H1 (cell line): ENCODE results near the gene BCO2. TPM values are rescaled to one million over a fixed set of nuclear protein-coding genes. Genes with fewer than 3 reads are reported as not detected.

Experiments
- CTCF ChIA-PET: fragments of 300-600 bp; sonication (Branson Sonifier 250); formaldehyde crosslinking; loops from one replicate; lab custom pipeline; 2021; ENCODE audit not compliant: partially characterized antibody; lab: Charles Lee
- POLR2A ChIA-PET: fragments of 300-600 bp; sonication (Branson Sonifier 250); formaldehyde crosslinking; loops from one replicate; lab custom pipeline; 2021; ENCODE audit warnings: inconsistent platforms; ENCODE audit not compliant: partially characterized antibody; lab: Charles Lee
- DNase-seq, 2 experiments: peaks; one replicate each; pipeline versions ENCODE4 v3.0.0 to v3.0.0-alpha.2; 2010 to 2022; ENCODE audit warnings: low spot score in 2 of 2, low read depth in 1 of 2, mixed read lengths in 1 of 2
- FAIRE-seq: peaks from 2 replicates; lab custom pipeline; 2011; peaks lifted over from hg19 to GRCh38; lab: Jason Lieb, UNC
- H2AFZ ChIP-seq: 2 replicates; pipeline ENCODE4 v1.8.1; 2012; ENCODE audit warnings: low read length, inconsistent platforms
- H2AK5ac ChIP-seq: 2 replicates; pipeline ENCODE4 v1.6.1; 2013; ENCODE audit warnings: low read depth, low read length
- H2BK120ac ChIP-seq: replicated peaks from 2 replicates; pipeline ENCODE3; 2013; ENCODE audit warnings: low read depth, low read length, inconsistent platforms
- H2BK12ac ChIP-seq: 2 replicates; pipeline ENCODE4 v1.6.1; 2013; ENCODE audit warnings: low read depth, low read length
- H2BK15ac ChIP-seq: 2 replicates; pipeline ENCODE4 v1.6.1; 2013; ENCODE audit warnings: low read length
- H2BK20ac ChIP-seq: 2 replicates; pipeline ENCODE4 v1.6.1; 2013; ENCODE audit warnings: low read length
- H2BK5ac ChIP-seq: 2 replicates; pipeline ENCODE4 v1.6.1; 2013; ENCODE audit warnings: low read depth, low read length
- H3K14ac ChIP-seq: 2 replicates; pipeline ENCODE4 v1.6.1; 2013; ENCODE audit warnings: inconsistent platforms; ENCODE audit not compliant: insufficient read length
- H3K18ac ChIP-seq: 2 replicates; pipeline ENCODE4 v1.6.1; 2013; ENCODE audit warnings: low read length; ENCODE audit errors: extremely low read depth
- H3K23ac ChIP-seq: 2 replicates; pipeline ENCODE4 v1.6.1; 2013; ENCODE audit warnings: inconsistent platforms; ENCODE audit not compliant: insufficient read length
- H3K23me2 ChIP-seq: 2 replicates; pipeline ENCODE4 v1.6.1; 2013; ENCODE audit warnings: low read depth, low read length
- H3K27ac ChIP-seq: 2 replicates; pipeline ENCODE4 v1.6.1; 2011; ENCODE audit warnings: low read depth, low read length, inconsistent platforms
- H3K27me3 ChIP-seq, 4 experiments: replicated peaks in 1 of 4; 1 replicate in 1 of 4; 2 replicates in 3 of 4; pipeline versions ENCODE4 v1.6.1 to v1.8.1; 2011 to 2013; ENCODE audit warnings: low read length in 3 of 4, mild to moderate bottlenecking in 3 of 4, inconsistent platforms in 2 of 4, mixed read lengths in 2 of 4, moderate library complexity in 1 of 4; ENCODE audit not compliant: control insufficient read depth in 3 of 4, insufficient read depth in 3 of 4; ENCODE audit errors: extremely low read depth in 1 of 4
- H3K36me3 ChIP-seq, 4 experiments: 2 replicates each; pipeline versions ENCODE4 v1.6.1 to v1.8.1; 2011 to 2013; ENCODE audit warnings: mild to moderate bottlenecking in 4 of 4, low read length in 3 of 4, moderate library complexity in 2 of 4, control low read depth in 1 of 4, inconsistent platforms in 1 of 4; ENCODE audit not compliant: insufficient read depth in 4 of 4, control insufficient read depth in 2 of 4
- H3K4ac ChIP-seq: replicated peaks from 2 replicates; pipeline ENCODE3; 2013; ENCODE audit warnings: low read length, low read depth, mixed read lengths, inconsistent platforms; ENCODE audit not compliant: insufficient read length
- H3K4me1 ChIP-seq, 4 experiments: replicated peaks in 1 of 4; 1 replicate in 1 of 4; 2 replicates in 3 of 4; pipeline versions ENCODE4 v1.6.1 to v1.8.1; 2011 to 2013; ENCODE audit warnings: low read length in 3 of 4, inconsistent platforms in 2 of 4, mixed read lengths in 1 of 4; ENCODE audit not compliant: insufficient read depth in 4 of 4, control insufficient read depth in 3 of 4
- H3K4me2 ChIP-seq, 2 experiments: 2 replicates each; pipeline versions ENCODE4 v1.6.1 to v1.8.1; 2011 to 2013; ENCODE audit warnings: low read depth in 2 of 2, low read length in 2 of 2, control low read depth in 1 of 2, inconsistent platforms in 1 of 2, mild to moderate bottlenecking in 1 of 2; ENCODE audit not compliant: insufficient read depth in 1 of 2
- H3K4me3 ChIP-seq, 4 experiments: fragments of 200-600, 300-600 bp in 1 of 4; sonication (generic), shearing (Covaris generic), sonication (Bioruptor Twin) in 1 of 4; 2 replicates each; pipeline versions ENCODE4 v1.5.1 to v1.8.1; 2011 to 2016; ENCODE audit warnings: low read length in 4 of 4, low read depth in 3 of 4, control low read depth in 2 of 4, inconsistent platforms in 2 of 4, mild to moderate bottlenecking in 2 of 4, mixed read lengths in 1 of 4, moderate library complexity in 1 of 4; ENCODE audit not compliant: insufficient read depth in 2 of 4; ENCODE audit errors: extremely low read depth in 1 of 4
- H3K56ac ChIP-seq: replicated peaks from 2 replicates; pipeline ENCODE3; 2013; ENCODE audit warnings: low read depth, mild to moderate bottlenecking, mixed read lengths, low read length, inconsistent platforms; ENCODE audit not compliant: insufficient read length
- H3K79me1 ChIP-seq: 2 replicates; pipeline ENCODE4 v1.6.1; 2013; ENCODE audit warnings: low read depth, low read length, control low read depth
- H3K79me2 ChIP-seq, 2 experiments: 2 replicates each; pipeline versions ENCODE4 v1.6.1 to v1.8.1; 2012 to 2013; ENCODE audit warnings: low read length in 2 of 2, mild to moderate bottlenecking in 2 of 2, inconsistent platforms in 1 of 2; ENCODE audit not compliant: insufficient read depth in 2 of 2, control insufficient read depth in 1 of 2
- H3K9ac ChIP-seq, 4 experiments: replicated peaks in 1 of 4; 1 replicate in 1 of 4; 2 replicates in 3 of 4; pipeline versions ENCODE4 v1.6.1 to v1.8.1; 2011 to 2013; ENCODE audit warnings: low read depth in 3 of 4, low read length in 3 of 4, control low read depth in 2 of 4, mild to moderate bottlenecking in 2 of 4, moderate library complexity in 2 of 4, inconsistent platforms in 1 of 4; ENCODE audit errors: extremely low read depth in 1 of 4
- H3K9me3 ChIP-seq, 2 experiments: 2 replicates each; pipeline versions ENCODE4 v1.6.1 to v1.8.1; 2012 to 2013; ENCODE audit warnings: mild to moderate bottlenecking in 2 of 2, moderate library complexity in 2 of 2, control low read depth in 1 of 2, inconsistent platforms in 1 of 2, low read depth in 1 of 2, low read length in 1 of 2, mixed read lengths in 1 of 2; ENCODE audit not compliant: insufficient read depth in 2 of 2
- H4K20me1 ChIP-seq, 2 experiments: replicated peaks in 1 of 2; 2 replicates each; pipeline versions ENCODE3 to v1.8.1; 2011 to 2013; ENCODE audit warnings: inconsistent platforms in 2 of 2, low read length in 2 of 2, mild to moderate bottlenecking in 1 of 2; ENCODE audit not compliant: insufficient read depth in 2 of 2, control insufficient read depth in 1 of 2
- H4K5ac ChIP-seq: 2 replicates; pipeline ENCODE4 v1.6.1; 2013; ENCODE audit warnings: low read length, low read depth, mixed read lengths, inconsistent platforms; ENCODE audit not compliant: insufficient read length
- H4K8ac ChIP-seq: 2 replicates; pipeline ENCODE4 v1.8.0; 2013; ENCODE audit warnings: mild to moderate bottlenecking, moderate library complexity, low read length, inconsistent platforms; ENCODE audit not compliant: insufficient read depth; ENCODE audit errors: extremely low read depth
- H4K91ac ChIP-seq: replicated peaks from 2 replicates; pipeline ENCODE3; 2013; ENCODE audit warnings: low read length, mixed read lengths, inconsistent platforms; ENCODE audit not compliant: insufficient read length
- CBX8 ChIP-seq: fragments of 300-800, 300-1000 bp; sonication (generic); IDR thresholded peaks from 2 replicates; pipeline ENCODE4 v1.7.1; 2016; ENCODE audit warnings: low read depth, low read length, borderline replicate concordance
- CEBPB ChIP-seq: IDR thresholded peaks from 2 replicates; pipeline ENCODE4 v1.6.1; 2012; ENCODE audit warnings: low read depth, low read length
- EGR1 ChIP-seq: IDR thresholded peaks from 2 replicates; pipeline ENCODE4 v1.6.1; 2011; ENCODE audit warnings: low read depth, low read length, borderline replicate concordance
- EP300 ChIP-seq, 2 experiments: IDR thresholded peaks; 1 replicate in 1 of 2; 2 replicates in 1 of 2; pipeline ENCODE4 v1.6.1; 2011 to 2012; ENCODE audit warnings: low read depth in 2 of 2, low read length in 2 of 2, mild to moderate bottlenecking in 2 of 2, borderline replicate concordance in 1 of 2, inconsistent platforms in 1 of 2, moderate library complexity in 1 of 2
- GTF2F1 ChIP-seq: IDR thresholded peaks from 2 replicates; pipeline ENCODE4 v1.6.1; 2012; ENCODE audit warnings: low read depth, low read length, improper control_type of control experiment, borderline replicate concordance
- POLR2A ChIP-seq, 2 experiments: IDR thresholded peaks; 1 replicate in 1 of 2; 2 replicates in 1 of 2; pipeline ENCODE4 v1.6.1; 2011; ENCODE audit warnings: low read depth in 2 of 2, low read length in 2 of 2, mild to moderate bottlenecking in 2 of 2; ENCODE audit errors: control extremely low read depth in 1 of 2
- RAD21 ChIP-seq, 2 experiments: IDR thresholded peaks in 1 of 2; conservative IDR thresholded peaks in 1 of 2; 2 replicates each; pipeline ENCODE4 v1.6.1; 2011; ENCODE audit warnings: low read depth in 2 of 2, low read length in 2 of 2, improper control_type of control experiment in 1 of 2, inconsistent platforms in 1 of 2, mild to moderate bottlenecking in 1 of 2, moderate library complexity in 1 of 2
- SIN3A ChIP-seq, 2 experiments: IDR thresholded peaks in 1 of 2; conservative IDR thresholded peaks in 1 of 2; 2 replicates each; pipeline ENCODE4 v1.6.1; 2011 to 2012; ENCODE audit warnings: low read length in 2 of 2, improper control_type of control experiment in 1 of 2, low read depth in 1 of 2, mild to moderate bottlenecking in 1 of 2
- SP1 ChIP-seq: IDR thresholded peaks from 2 replicates; pipeline ENCODE4 v1.6.1; 2011; ENCODE audit warnings: low read depth, low read length
- SP4 ChIP-seq: IDR thresholded peaks from 2 replicates; pipeline ENCODE4 v1.6.1; 2012; ENCODE audit warnings: low read length, inconsistent platforms
- SRF ChIP-seq: IDR thresholded peaks from 2 replicates; pipeline ENCODE4 v1.6.1; 2011; ENCODE audit warnings: mild to moderate bottlenecking, low read depth, low read length, moderate library complexity
- TAF1 ChIP-seq: IDR thresholded peaks from 2 replicates; pipeline ENCODE4 v1.6.1; 2011; ENCODE audit warnings: mild to moderate bottlenecking, low read depth, low read length
- TAF7 ChIP-seq: optimal IDR thresholded peaks from 2 replicates; pipeline ENCODE3; 2011; ENCODE audit warnings: low read depth, mild to moderate bottlenecking, inconsistent platforms, low read length, moderate library complexity, borderline replicate concordance
- WGBS, 2 experiments: shearing (Covaris generic) in 1 of 2; methylation state at CpG; one replicate each; pipeline versions ENCODE4 v1.1.6 to v1.1.7; 2013 to 2015; ENCODE audit warnings: low lambda C conversion rate in 2 of 2, mixed read lengths in 2 of 2, inconsistent platforms in 1 of 2, low coverage in 1 of 2, missing lambda C conversion rate in 1 of 2; ENCODE audit not compliant: insufficient replicate concordance in 2 of 2, insufficient coverage in 1 of 2, insufficient read length in 1 of 2; ENCODE audit errors: extremely low coverage in 1 of 2, missing lambda C conversion rate in 1 of 2; 5-methylcytosine and 5-hydroxymethylcytosine counted together
- polyA plus RNA-seq, 7 experiments: library from polyadenylated mRNA; depleted of rRNA in 3 of 7; stranded (reverse) in 5 of 7; unstranded in 2 of 7; fragments of >200 nt in 5 of 7; fragments of 200-250 nt in 2 of 7; gene quantifications; 1 replicate in 5 of 7; 2 replicates in 1 of 7; 4 replicates in 1 of 7; pipeline versions ENCODE4 v1.2.1 to v1.2.3, GENCODE V29; 2011 to 2013; ENCODE audit warnings: missing spikeins in 2 of 7, mixed read lengths in 2 of 7
- total RNA-seq: library from RNA; stranded (reverse); fragmentation: NEBNext Ultra II Directional; extraction: Animal tissue kit (Norgen Biotek cat#: 25700); gene quantifications from 2 replicates; pipeline ENCODE4 v1.2.1, GENCODE V29; 2021
- TF ChIP-seq, protein P1 (sequence below): IDR thresholded peaks from 2 replicates; pipeline ENCODE4 v1.6.1; 2012; ENCODE audit warnings: inconsistent platforms

Gene BCO2
- total and polyA plus RNA-seq, 2 of the 8 experiments (the other 6 are each of a cell fraction or from before 2014, with no cell fraction given): 0.42 to 0.82 TPM

DNA sequence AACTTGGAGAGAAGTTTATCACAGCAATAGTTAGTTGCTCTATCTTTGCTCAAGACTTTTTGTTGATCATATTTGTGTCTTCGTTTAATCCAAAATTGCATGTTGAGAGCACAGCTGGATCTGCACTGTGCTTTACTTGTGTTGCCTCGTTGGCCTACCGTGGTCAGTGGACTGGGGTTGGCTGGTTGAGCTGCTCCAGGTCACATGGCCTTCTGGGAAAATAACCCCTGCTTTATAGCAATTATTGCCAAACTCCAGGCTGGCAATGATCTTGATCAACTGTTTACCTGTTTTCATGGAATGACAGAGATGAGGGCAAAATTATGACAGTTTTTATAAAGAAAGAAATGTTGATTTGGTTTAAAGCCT lies 91.1 kb downstream of the BCO2 start:
- Histone ChIP-seq H3K4me2 (no peak overlapping the region), H2AFZ (no peak overlapping the region), H2BK15ac (no peak overlapping the region), H3K18ac (no peak overlapping the region), H3K4me1 (no peaks in the 10 kb centered on the region), H3K27me3 (0 out of 7 replicates have a peak, but pooled peaks cover 0 to 3% (median 0%) of the 10 kb centered on the region in 4 experiments), H3K79me2 (no peaks in the 10 kb centered on the region), H3K23me2 (no peaks in the 10 kb centered on the region; the same call in 1 of the 2 replicates), H3K9me3 (no peaks in the 10 kb centered on the region), H2BK5ac (no peak overlapping the region), H3K27ac (no peak overlapping the region), H3K9ac (no peak overlapping the region), H3K4me3 (no peak overlapping the region), H4K91ac (no peak overlapping the region), H2AK5ac (no peak overlapping the region), H2BK12ac (no peak overlapping the region), H3K14ac (no peak overlapping the region), H4K20me1 (no peaks in the 10 kb centered on the region), H3K79me1 (no peaks in the 10 kb centered on the region), H3K36me3 (no peaks in the 10 kb centered on the region), H3K23ac (no peak overlapping the region), H2BK20ac (no peak overlapping the region), H3K56ac (no peak overlapping the region), H4K5ac (no peak overlapping the region), H2BK120ac (no peak overlapping the region), H4K8ac (no peak overlapping the region), H3K4ac (no peak overlapping the region)
- POLR2A ChIA-PET: no interaction called here
- FAIRE-seq (no peak), DNase-seq (no peak)
- CTCF ChIA-PET: interaction anchor here (0.6 to 6.2 kb wide), 2 partner anchors 14 to 562 kb away, joined by 3 to 29 read pairs; no protein-coding TSS in a partner anchor
- 98% methylated on average over 3 of the region's 3 CpGs; no CpG with 5 or more reads in 1 of the 2 experiments for whole genome bisulfite sequencing, 2 experiments
- TF ChIP-seq RAD21 (IDR thresholded peaks at IDR 0.05 in 1 of 2, conservative IDR thresholded peaks at IDR 0.05 in 1 of 2; ENCODE audit: low read depth in 2 of 2, low read length in 2 of 2) (no peak), SP1 (no peak), CBX8 (no peak), EP300 (IDR thresholded peaks at IDR 0.05; ENCODE audit: borderline replicate concordance in 1 of 2, low read depth in 2 of 2, low read length in 2 of 2) (no peak), SRF (no peak), CEBPB (no peak), POLR2A (IDR thresholded peaks at IDR 0.05; ENCODE audit: control extremely low read depth in 1 of 2, low read depth in 2 of 2, low read length in 2 of 2) (no peak), GTF2F1 (no peak), SP4 (no peak), TAF1 (no peak), SIN3A (conservative IDR thresholded peaks at IDR 0.05 in 1 of 2, IDR thresholded peaks at IDR 0.05 in 1 of 2; ENCODE audit: low read depth in 1 of 2, low read length in 2 of 2) (no peak), TAF7 (no peak), EGR1 (no peak)
- TF ChIP-seq, protein P1, sequence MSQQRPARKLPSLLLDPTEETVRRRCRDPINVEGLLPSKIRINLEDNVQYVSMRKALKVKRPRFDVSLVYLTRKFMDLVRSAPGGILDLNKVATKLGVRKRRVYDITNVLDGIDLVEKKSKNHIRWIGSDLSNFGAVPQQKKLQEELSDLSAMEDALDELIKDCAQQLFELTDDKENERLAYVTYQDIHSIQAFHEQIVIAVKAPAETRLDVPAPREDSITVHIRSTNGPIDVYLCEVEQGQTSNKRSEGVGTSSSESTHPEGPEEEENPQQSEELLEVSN: no peak
